OCI-LY3 (cell line): ENCODE data around the gene CSTF2.

Experiments
- EZH2phosphoT487 ChIP-seq: fragments of 200-600 bp; shearing (Covaris generic); IDR thresholded peaks from 2 replicates; pipeline ENCODE4 v1.6.1; 2018; ENCODE audit warnings: antibody characterized with exemption, mixed run types, low read depth
- TF ChIP-seq, protein P1 (sequence below): fragments of 200-600, 300-600 bp; sonication (generic); IDR thresholded peaks from 2 replicates; pipeline ENCODE4 v1.5.1; 2014; ENCODE audit warnings: antibody characterized with exemption, low read length, low read depth

DNA sequence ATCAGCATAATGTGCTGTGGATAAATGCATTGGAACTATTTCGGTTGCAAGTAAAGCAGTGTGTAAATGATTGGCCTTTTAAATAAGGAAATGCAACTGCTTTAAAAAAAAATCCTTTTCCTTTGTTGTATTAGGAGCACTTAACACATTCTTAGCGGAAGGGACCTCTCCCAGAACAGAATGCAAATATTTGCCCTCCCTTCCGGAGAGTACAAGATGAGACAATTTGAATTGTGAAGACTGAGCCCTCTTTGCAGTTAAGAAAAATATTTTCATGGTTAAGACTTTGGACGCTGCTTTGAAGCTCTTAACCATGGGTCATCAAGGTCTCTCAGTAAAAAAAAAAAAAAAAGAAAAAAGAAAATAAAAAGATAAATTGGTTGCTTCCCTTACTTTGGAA lies 63.5 kb downstream of the CSTF2 start:
- TF ChIP-seq, protein P1, sequence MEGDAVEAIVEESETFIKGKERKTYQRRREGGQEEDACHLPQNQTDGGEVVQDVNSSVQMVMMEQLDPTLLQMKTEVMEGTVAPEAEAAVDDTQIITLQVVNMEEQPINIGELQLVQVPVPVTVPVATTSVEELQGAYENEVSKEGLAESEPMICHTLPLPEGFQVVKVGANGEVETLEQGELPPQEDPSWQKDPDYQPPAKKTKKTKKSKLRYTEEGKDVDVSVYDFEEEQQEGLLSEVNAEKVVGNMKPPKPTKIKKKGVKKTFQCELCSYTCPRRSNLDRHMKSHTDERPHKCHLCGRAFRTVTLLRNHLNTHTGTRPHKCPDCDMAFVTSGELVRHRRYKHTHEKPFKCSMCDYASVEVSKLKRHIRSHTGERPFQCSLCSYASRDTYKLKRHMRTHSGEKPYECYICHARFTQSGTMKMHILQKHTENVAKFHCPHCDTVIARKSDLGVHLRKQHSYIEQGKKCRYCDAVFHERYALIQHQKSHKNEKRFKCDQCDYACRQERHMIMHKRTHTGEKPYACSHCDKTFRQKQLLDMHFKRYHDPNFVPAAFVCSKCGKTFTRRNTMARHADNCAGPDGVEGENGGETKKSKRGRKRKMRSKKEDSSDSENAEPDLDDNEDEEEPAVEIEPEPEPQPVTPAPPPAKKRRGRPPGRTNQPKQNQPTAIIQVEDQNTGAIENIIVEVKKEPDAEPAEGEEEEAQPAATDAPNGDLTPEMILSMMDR: no peak
- no peak for TF ChIP-seq EZH2phosphoT487
